Endothelial cell (in vitro differentiated cells): ENCODE results near the gene L1CAM. TPM values are rescaled to one million over a fixed set of nuclear protein-coding genes. Genes with fewer than 3 reads are reported as not detected.

Experiments
- DNase-seq: peaks from one replicate; pipeline ENCODE4 v3.0.0; 2021; ENCODE audit warnings: low spot score
- H3K27ac Mint-ChIP-seq: one replicate; pipeline ENCODE4 v1.8.0; 2021; ENCODE audit warnings: mixed read lengths, inconsistent platforms; ENCODE audit not compliant: unreplicated experiment
- H3K27me3 Mint-ChIP-seq: one replicate; pipeline ENCODE4 v1.8.0; 2021; ENCODE audit warnings: mild to moderate bottlenecking, moderate library complexity, mixed read lengths, inconsistent platforms; ENCODE audit not compliant: unreplicated experiment
- H3K36me3 Mint-ChIP-seq: one replicate; pipeline ENCODE4 v1.8.0; 2021; ENCODE audit warnings: mild to moderate bottlenecking, low read depth, mixed read lengths, inconsistent platforms; ENCODE audit not compliant: unreplicated experiment
- H3K4me1 Mint-ChIP-seq: one replicate; pipeline ENCODE4 v1.8.0; 2021; ENCODE audit warnings: mild to moderate bottlenecking, mixed read lengths, inconsistent platforms; ENCODE audit not compliant: unreplicated experiment
- H3K4me3 Mint-ChIP-seq: one replicate; pipeline ENCODE4 v1.8.0; 2021; ENCODE audit warnings: mild to moderate bottlenecking, mixed read lengths, inconsistent platforms; ENCODE audit not compliant: unreplicated experiment
- H3K9me3 Mint-ChIP-seq: one replicate; pipeline ENCODE4 v1.8.0; 2021; ENCODE audit warnings: mixed read lengths, inconsistent platforms; ENCODE audit not compliant: unreplicated experiment
- total RNA-seq: library from RNA; stranded (reverse); fragmentation: NEBNext Ultra II Directional; extraction: Animal tissue kit (Norgen Biotek cat#: 25700); gene quantifications from one replicate; pipeline ENCODE4 v1.2.1, GENCODE V29; 2021; ENCODE audit not compliant: unreplicated experiment
- TF ChIP-seq, protein P1 (sequence below): fragments of 200-600 bp; sonication (generic); IDR thresholded peaks from one replicate; pipeline ENCODE4 v1.5.0; 2021; ENCODE audit warnings: antibody characterized with exemption; ENCODE audit not compliant: unreplicated experiment

L1CAM gene
- total RNA-seq, 1 donor from 2014 or later, result 0.31 TPM

DNA sequence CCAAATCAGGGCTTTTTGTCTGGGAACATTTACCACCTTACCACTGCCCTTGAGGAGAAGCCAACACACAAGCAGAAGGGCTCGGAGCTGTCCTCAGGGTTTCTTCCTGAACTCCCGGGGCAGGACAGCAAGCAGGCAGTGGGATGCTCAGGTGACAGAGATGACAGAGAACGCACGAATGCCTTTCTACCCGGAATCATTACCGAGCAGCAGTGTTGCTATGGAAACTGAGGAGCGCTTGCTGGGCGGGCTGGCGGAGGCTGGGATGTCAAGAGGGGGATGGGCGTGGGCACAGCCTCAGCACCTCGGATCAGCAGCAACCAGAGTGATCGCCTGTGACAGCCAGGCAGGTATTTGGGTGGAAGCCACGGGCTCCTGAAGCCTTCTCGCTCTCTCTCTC is 73.8 kb downstream of the L1CAM start:
- DNase-seq, result no peak
- Mint-ChIP-seq H3K4me1 (peaks cover 6% of the 10 kb centered on the region), H3K4me3 (no peak overlapping the region), H3K36me3 (no peaks in the 10 kb centered on the region), H3K27ac (no peak overlapping the region), H3K9me3 (no peaks in the 10 kb centered on the region), H3K27me3 (peaks cover 3% of the 10 kb centered on the region)
- TF ChIP-seq, protein P1, sequence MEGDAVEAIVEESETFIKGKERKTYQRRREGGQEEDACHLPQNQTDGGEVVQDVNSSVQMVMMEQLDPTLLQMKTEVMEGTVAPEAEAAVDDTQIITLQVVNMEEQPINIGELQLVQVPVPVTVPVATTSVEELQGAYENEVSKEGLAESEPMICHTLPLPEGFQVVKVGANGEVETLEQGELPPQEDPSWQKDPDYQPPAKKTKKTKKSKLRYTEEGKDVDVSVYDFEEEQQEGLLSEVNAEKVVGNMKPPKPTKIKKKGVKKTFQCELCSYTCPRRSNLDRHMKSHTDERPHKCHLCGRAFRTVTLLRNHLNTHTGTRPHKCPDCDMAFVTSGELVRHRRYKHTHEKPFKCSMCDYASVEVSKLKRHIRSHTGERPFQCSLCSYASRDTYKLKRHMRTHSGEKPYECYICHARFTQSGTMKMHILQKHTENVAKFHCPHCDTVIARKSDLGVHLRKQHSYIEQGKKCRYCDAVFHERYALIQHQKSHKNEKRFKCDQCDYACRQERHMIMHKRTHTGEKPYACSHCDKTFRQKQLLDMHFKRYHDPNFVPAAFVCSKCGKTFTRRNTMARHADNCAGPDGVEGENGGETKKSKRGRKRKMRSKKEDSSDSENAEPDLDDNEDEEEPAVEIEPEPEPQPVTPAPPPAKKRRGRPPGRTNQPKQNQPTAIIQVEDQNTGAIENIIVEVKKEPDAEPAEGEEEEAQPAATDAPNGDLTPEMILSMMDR, result no peak

Other genes with a start within 250 kb of the L1CAM start
- gene DUSP9, start 239.0 kb downstream of the L1CAM start, total RNA-seq, result not detected
- 0.41 TPM for gene PNCK, start 212.4 kb downstream of the L1CAM start, total RNA-seq
- gene SLC6A8, start 198.2 kb downstream of the L1CAM start, total RNA-seq, result 7.9 TPM
- gene BCAP31, start 161.8 kb downstream of the L1CAM start, total RNA-seq, result 282 TPM
- gene ABCD1, start 161.3 kb downstream of the L1CAM start, total RNA-seq, result 19.5 TPM
- gene PLXNB3, start 121.9 kb downstream of the L1CAM start, total RNA-seq, result 11.2 TPM
- 0.18 TPM for gene SRPK3, start 105.1 kb downstream of the L1CAM start, total RNA-seq
- gene IDH3G, start 91.8 kb downstream of the L1CAM start, total RNA-seq, result 43.3 TPM
- 243 TPM for gene SSR4, start 91.5 kb downstream of the L1CAM start, total RNA-seq
- gene PDZD4, start 55.6 kb downstream of the L1CAM start, total RNA-seq, result 2.6 TPM
- 0.77 TPM for gene AVPR2, start 18.5 kb upstream of the L1CAM start, total RNA-seq
- 72.2 TPM for gene ARHGAP4, start 40.1 kb upstream of the L1CAM start, total RNA-seq
- gene NAA10, start 48.9 kb upstream of the L1CAM start, total RNA-seq, result 85.5 TPM
- 19.3 TPM for gene RENBP, start 58.5 kb upstream of the L1CAM start, total RNA-seq
- 74.6 TPM for gene HCFC1, start 85.6 kb upstream of the L1CAM start, total RNA-seq
- 12.0 TPM for gene TMEM187, start 86.6 kb upstream of the L1CAM start, total RNA-seq
- gene IRAK1, start 133.7 kb upstream of the L1CAM start, total RNA-seq, result 89.9 TPM
- gene MECP2, start 211.5 kb upstream of the L1CAM start, total RNA-seq, result 60.0 TPM